GM08714 (cell line): ENCODE data around the gene EMC6.

ENCODE experiments used
- H3K4me3 ChIP-seq: fragments of 200-500 bp; sonication (Bioruptor generic); 2 replicates; pipeline ENCODE4 v1.5.1; 2014; ENCODE audit warnings: mild to moderate bottlenecking, low read length, inconsistent platforms
- ZNF274 ChIP-seq: IDR thresholded peaks from 2 replicates; pipeline ENCODE4 v1.6.1; 2012; ENCODE audit warnings: mild to moderate bottlenecking, low read depth, low read length

Gene EMC6

DNA sequence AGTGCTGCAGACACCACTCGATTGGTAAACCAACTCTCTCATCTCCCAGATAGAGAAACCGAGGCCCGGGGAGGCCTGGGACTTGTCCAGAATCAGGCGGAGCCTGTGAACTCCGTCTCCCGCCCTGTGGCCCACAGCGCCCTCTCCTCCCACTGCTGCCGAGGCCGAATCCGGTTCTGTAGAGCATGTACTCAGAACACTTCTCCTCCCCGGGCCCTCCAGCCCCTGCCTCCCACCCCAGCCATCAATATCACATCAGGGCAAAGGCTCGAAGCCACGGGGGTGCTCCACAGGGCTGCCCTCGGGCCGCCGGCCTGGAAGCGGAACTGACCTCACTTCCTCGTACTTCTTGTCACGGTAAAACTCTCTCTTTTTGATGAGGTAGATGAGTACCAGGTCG, 13.0 kb downstream of the EMC6 start:
- H3K4me3 ChIP-seq = no peak overlapping the region
- TF ChIP-seq ZNF274 = no peak

DNA sequence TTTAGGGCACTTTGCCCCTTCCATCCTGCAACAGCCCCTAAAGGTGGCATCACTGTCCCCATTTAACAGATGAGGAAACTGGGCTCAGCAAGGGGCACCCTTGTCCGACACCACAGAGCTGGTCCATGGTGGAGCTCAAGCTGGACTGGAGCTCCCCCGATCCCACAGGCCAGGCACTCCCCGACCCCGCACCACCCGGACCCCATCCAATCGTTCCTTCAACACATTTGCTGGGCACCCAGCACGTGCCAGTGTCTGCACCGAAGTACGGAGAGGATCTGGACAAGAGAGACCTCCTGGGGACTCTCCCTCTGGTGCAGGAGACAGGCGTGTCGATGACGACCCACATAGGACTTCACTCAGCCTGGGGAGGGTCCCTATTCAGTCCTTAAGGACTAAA, 13.4 kb downstream of the EMC6 start:
- no peak for TF ChIP-seq ZNF274
- no peak overlapping the region for H3K4me3 ChIP-seq

DNA sequence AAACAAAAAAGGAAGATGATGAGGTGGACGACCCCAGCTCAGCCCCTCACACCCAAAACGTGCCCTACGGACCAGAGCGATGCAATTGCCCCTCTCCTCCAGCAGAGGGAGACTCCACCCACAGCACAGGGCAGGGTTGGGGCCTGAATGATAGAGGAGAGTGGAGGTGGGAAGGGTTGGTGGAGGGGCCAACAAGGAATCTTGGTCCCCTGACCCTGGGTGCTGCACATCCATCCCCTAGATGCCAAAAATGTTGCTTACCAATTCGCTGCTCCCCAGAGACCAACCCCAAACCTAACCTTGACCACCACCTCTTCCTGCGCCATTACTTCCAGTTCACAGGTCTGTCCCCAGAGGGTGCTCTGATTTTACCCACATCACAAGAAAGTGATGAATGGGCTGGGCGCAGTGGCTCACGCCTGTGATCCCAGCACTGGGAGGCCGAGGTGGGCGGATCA, 14.5 kb downstream of the EMC6 start:
- H3K4me3 ChIP-seq = no peak overlapping the region
- no peak for TF ChIP-seq ZNF274

DNA sequence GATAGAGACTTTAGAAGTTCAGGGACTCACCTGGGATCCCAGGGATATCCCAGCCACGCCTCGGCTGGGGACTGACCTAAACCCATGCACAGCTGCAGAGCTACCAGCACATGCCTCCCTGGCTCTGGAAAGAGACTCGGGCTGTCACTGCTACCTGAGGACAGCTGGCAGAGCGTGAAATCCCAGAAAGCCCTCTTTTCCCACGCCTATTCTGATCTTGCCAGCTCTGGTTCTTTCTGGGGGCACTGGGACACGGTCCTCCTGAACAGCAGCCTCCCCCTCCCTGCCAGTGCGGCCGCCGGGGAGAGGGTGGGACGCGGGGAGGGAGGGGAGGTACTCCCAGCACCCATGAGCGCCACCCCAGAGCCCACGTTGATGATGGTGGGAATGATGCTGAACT, 16.6 kb downstream of the EMC6 start:
- H3K4me3 ChIP-seq = no peak overlapping the region
- no peak for TF ChIP-seq ZNF274

DNA sequence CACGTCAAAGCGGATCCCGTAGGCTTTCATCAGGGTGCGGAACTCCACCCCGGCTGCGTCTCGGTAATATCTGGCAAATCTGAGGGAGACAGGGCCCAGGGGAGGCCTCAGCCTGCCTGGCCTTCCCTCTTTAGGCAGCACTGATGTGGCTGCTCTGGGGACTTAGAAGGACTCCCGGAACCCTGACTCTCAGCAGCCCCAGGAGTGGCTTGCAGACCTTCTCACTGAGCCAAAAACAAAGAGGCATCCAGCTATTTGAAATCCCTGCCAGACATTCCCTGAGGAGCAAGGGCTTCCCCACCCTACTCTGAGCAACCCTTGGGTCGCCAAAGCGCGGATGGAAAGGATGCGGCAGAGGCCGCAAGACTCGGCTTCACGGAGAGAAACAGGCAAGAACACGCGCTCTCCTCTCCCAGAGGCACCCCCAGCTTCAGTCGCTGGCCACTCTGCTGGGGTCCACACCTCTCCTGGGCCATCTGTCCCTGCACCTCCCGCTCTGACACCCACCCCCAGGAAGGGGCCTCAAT, 19.5 kb downstream of the EMC6 start:
- no peak overlapping the region for H3K4me3 ChIP-seq
- TF ChIP-seq ZNF274 = no peak

DNA sequence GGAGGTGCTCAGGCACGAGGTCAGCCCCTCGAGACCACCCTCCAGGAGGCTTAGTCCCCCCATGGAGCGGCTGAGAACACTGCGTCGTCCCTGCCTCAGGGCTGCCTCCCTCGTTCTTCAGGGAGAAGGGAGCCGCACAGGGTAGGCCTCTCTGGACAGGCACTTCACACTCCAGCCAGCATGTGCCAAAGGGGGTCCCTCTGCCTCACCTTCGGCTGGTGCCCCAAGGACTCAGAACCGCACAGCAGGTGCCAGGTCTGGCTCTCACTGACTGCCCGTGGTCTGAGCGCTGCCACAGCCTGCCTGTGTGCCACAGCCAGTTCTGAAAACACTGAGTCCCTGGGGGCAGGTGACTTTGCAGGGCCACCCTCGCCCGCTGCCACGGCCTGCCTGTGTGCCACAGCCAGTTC, 20.2 kb downstream of the EMC6 start:
- H3K4me3 ChIP-seq = no peak overlapping the region
- TF ChIP-seq ZNF274 = no peak

DNA sequence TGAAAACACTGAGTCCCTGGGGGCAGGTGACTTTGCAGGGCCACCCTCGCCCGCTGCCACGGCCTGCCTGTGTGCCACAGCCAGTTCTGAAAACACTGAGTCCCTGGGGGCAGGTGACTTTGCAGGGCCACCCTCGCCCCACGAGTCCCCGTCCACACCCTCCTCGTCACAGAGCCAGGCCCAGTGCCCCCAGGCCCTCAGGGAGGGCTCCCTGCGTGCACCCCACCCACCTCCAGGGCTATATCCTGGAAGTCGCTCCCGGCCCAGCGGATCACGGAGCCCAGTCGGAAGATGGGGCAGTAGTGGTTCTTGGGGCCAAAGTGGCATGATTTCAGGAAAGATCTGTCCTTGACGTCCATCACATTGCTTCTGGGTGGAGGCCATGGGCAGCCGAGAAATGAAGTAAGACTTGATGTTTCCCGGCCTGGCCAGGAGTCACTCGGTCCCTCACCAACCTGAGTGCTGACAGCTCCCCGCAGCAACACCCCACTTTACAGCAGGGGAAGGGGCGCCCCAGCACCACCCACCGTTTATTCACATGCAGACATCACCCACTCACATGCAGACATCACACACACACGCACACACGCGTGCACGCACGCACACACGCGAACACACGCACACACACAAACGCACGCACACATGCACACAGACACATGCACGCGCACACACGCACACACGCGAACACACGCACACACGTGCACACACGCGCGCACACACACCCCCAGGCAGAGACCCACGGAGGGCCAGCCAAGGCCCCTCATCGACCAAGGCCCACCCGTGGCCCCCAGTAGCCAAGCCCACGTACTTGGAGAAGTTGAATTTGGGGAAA, 20.9 kb downstream of the EMC6 start:
- H3K4me3 ChIP-seq = no peak overlapping the region
- no peak for TF ChIP-seq ZNF274

DNA sequence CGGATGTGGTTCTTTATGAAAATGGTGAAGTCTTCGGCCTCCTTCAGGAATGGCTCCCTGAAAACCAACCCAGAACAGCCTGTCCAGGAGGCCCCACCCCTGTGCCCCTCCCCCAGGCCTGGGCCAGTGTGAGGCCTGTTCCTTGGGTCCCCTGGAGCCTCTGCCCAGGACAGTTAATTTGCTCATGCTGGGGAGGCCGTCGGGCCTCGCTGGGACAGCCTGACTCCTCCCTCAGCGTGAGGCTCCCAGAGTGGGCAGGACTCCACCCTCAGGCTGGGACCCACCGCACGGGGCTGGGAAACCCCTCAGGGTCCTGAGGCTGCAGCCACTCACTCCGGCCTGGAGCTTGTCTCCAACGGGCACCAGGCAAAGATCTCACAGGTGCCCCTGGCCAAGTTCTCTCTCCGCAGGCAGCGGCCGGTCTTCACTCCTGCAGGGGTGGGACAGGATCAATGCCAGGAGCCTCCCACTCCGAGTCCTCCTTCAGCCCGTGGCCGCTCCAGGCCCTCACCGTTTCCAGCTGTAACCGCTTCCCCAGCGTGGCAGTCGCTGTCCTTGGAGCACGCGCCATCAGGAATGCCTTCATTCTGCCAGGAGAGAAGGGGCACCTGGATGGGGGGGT, 21.6 kb downstream of the EMC6 start:
- TF ChIP-seq ZNF274 = no peak
- H3K4me3 ChIP-seq = no peak overlapping the region

DNA sequence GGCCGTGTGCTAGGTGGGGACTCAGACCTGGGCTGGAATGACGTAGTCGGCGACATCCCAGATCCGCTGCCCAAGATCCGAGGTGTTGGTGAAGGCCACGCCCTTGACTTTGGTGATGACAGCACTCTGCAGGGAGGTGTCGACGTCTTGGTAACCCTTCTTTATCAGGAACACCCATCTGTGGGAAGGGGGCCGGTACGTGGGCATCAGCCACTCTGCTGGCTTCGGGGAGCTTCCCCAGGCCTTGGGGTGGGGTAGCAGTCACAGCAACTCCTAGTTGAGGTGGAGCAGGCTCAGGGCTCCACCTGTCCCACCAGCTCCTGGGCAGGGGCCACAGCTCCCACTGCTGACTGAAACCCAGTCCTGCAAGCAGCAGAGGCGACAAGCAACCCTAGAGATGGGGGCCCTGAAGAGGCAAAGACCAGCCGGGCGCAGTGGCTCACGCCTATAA, 23.0 kb downstream of the EMC6 start:
- TF ChIP-seq ZNF274 = no peak
- H3K4me3 ChIP-seq = no peak overlapping the region

DNA sequence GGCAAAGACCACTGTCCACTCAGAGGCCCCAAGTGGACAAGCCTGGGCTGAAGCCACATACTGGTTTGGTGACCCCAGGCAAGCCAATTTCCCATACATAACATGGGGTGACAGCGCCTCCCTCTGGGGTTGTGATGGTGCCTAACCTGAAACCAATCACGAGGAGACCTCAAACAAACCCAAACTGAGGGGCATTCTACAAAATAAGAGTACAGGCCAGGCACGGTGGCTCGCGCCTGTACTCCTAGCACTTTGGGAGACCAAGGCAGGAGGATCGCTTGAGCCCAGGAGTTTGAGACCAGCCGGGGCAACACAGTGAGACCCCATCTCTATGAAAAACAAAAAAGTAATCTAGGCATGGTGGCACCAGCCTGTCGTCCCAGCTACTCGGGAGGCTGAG, 23.7 kb downstream of the EMC6 start:
- no peak overlapping the region for H3K4me3 ChIP-seq
- TF ChIP-seq ZNF274 = no peak

DNA sequence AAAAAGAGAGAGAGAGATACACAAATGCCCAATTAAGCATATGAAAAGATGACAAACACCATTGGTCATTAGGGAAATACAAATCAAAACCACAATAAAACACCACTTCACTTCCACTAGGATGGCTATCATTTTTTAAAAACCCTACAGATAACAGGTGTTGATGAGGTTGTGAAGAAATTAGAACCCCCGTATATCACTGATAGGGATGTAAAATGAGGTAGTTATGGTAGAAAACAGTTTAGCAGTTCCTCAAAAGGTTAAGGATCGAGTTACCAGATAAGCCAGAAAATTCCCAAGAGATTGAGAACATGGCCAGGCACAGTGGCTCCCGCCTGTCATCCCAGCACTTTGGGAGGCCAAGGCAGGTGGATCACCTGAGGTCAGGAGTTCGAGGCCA, 24.5 kb downstream of the EMC6 start:
- no peak overlapping the region; the same call in 1 of the 2 replicates for H3K4me3 ChIP-seq
- no peak for TF ChIP-seq ZNF274

DNA sequence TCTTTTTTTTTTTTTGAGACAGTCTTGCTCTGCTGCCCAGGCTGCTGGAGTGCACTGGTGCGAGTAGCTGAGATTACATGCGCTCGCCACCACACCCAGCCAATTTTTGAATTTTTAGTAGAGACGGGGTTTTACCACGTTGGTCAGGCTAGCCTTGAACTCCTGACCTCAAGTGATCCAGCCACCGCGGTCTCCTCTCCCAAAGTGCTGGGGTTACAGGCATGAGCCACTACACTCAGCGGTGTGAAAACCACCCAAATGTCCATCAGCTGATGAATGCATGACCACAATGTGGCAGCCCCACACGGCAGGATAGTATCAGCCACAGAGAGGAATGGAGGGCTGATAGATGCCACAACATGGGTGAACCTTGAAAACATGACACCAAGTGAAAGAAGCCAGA, 25.2 kb downstream of the EMC6 start:
- H3K4me3 ChIP-seq = peak overlapping the region; percentile 59; the same call in 1 of the 2 replicates
- no peak for TF ChIP-seq ZNF274

DNA sequence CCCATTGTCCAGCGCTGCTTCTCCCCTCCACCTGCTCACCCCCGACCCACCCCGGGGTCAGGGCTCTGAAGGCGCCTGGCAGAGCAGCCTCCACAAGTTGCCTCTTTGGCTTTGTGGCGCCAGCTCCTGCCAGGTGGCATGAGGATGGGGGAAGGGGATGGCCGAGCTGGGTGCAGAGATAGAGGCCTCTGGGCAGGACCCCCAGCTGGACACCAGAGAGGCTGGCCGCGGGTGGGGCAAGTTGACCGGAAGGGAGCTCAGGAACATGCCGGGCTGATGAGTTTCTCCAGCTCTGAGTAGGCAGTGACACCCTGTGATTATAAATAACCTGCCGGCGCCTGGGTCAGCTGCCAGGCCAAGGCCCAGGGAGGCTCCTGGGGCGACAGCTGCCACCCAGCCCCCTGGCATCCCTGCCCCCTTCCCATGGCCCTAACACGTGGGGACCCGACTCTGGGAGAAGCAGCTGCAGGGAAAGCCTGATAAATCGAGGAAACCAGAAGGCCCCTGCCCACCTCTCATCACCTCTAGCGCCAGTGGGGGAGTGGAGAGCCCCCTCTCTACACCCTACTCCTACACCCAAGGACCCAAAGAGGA, 26.6 kb downstream of the EMC6 start:
- TF ChIP-seq ZNF274 = no peak
- peak overlapping the region; percentile 59; the same call in 1 of the 2 replicates for H3K4me3 ChIP-seq

DNA sequence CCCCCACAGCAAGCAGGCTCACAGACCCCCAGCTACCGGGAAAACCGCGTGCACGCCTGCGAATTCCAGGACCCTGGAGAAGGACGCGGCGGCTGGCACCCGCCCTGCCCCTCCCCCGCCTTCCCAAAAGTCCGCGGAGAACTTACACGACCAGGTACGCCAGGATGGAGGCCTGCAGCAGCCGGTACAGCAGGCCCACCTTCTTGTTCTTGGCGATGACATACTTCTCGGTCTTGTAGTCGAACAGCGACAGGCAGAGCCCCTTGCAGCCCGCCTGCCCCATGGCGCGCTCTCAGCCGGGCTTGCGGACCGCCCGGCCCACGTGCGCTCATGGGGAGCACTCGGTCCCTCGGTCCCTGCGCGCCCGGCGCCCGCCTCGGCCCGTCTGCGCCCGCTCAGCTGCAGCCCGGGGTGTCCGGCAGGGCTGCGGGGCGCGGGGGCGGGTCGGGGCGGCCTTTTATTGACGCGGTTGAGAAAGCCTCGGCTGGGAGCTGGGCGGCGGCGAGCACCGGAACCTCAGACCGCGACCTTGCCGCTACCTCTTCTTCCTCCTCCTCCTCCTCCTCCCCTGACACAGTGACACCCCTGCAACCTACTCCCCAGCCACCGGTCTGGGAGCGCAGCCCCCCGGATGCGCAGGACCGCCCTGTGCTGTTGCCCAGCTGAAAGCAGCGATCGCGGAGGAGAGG, 27.3 kb downstream of the EMC6 start, which contains the start of gene P2RX5:
Gene P2RX5 (minus strand): TSS at position 433 of the 689 bp plus-strand sequence. CDS start 150 bp downstream, at position 283.
- no peak for TF ChIP-seq ZNF274
- peak within 1 kb of the TSS; percentile 59; the same call in 1 of the 2 replicates for H3K4me3 ChIP-seq

DNA sequence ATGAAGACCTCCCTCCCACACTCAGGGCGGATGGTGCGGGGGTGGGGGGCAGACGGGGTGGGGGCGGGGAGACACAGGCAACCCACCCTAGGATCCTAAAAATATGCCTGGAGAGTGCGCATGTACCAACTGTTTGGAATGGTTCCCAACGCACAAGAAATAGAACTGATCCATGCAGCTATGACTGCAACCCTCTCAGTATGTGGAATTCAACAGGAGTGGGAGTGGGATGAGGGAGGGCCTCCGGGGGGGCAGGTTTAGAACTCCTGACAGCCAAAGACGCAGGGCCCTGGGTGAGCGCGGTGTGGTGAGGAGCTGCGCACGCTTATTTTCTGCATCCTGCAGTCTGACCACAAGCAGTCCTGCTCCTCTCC, 28.5 kb downstream of the EMC6 start:
- no peak for TF ChIP-seq ZNF274
- H3K4me3 ChIP-seq = no peak overlapping the region
